ENCODE measurements around the gene FNDC3B.
A peak's percentile ranks its signal among the peaks of the same experiment; 100 is the strongest.
"Not testable (repeated sequence)": the region's sequence is repeated elsewhere in the genome, so short reads cannot be mapped to it uniquely, and the experiment has no call there.

The FNDC3B gene

GRCh38 chr3:172034786-172035685, 4.3 kb upstream of the FNDC3B start:
- peak; percentile 58 for DNase-seq

- no peak for DNase-seq
Measured at GRCh38 chr3:172036541-172037215, 2.7 kb upstream of the FNDC3B start.

GRCh38 chr3:172038798-172039435, 461 bp upstream of the FNDC3B start:
- no peak for DNase-seq

GRCh38 chr3:172040078-172040980, 951 bp downstream of the FNDC3B start:
- DNase-seq: peak; percentile 51

- DNase-seq: no peak
Measured at GRCh38 chr3:172040981-172041963, 1.9 kb downstream of the FNDC3B start.

GRCh38 chr3:172042136-172042662, 2.8 kb downstream of the FNDC3B start:
- DNase-seq: no peak

- DNase-seq: not testable (repeated sequence)
Measured at GRCh38 chr3:172042663-172043179, 3.3 kb downstream of the FNDC3B start.

GRCh38 chr3:172043233-172043632, 3.9 kb downstream of the FNDC3B start:
- no peak for DNase-seq

- DNase-seq: no peak
Measured at GRCh38 chr3:172043766-172044165, 4.4 kb downstream of the FNDC3B start.

GRCh38 chr3:172044833-172045585, 5.6 kb downstream of the FNDC3B start:
- no peak for DNase-seq

- no peak for DNase-seq
Measured at GRCh38 chr3:172046268-172046915, 7.0 kb downstream of the FNDC3B start.

- DNase-seq: no peak
Measured at GRCh38 chr3:172047567-172048115, 8.3 kb downstream of the FNDC3B start.

GRCh38 chr3:172048599-172048998, 9.2 kb downstream of the FNDC3B start:
- DNase-seq: no peak

- no peak for DNase-seq
Measured at GRCh38 chr3:172051310-172051956, 12.1 kb downstream of the FNDC3B start.

GRCh38 chr3:172051957-172052354, 12.6 kb downstream of the FNDC3B start:
- no peak for DNase-seq

GRCh38 chr3:172052405-172052804, 13.0 kb downstream of the FNDC3B start:
- no peak for DNase-seq

GRCh38 chr3:172054115-172054764, 14.9 kb downstream of the FNDC3B start:
- no peak for DNase-seq

GRCh38 chr3:172056416-172056815, 17.0 kb downstream of the FNDC3B start:
- DNase-seq: no peak
